Activated CD4-positive, CD25-positive, alpha-beta regulatory T cell treated with anti-CD3 and anti-CD28 coated beads, Interleukin-2, amount 50 U/mL, for 16 hours (primary cell): ENCODE measurements around the gene ADGRF5.

Source experiments
- DNase-seq: peaks from one replicate; pipeline ENCODE4 v3.0.0-alpha.2; 2020; ENCODE audit warnings: low read depth, low spot score

Gene ADGRF5, protein sequence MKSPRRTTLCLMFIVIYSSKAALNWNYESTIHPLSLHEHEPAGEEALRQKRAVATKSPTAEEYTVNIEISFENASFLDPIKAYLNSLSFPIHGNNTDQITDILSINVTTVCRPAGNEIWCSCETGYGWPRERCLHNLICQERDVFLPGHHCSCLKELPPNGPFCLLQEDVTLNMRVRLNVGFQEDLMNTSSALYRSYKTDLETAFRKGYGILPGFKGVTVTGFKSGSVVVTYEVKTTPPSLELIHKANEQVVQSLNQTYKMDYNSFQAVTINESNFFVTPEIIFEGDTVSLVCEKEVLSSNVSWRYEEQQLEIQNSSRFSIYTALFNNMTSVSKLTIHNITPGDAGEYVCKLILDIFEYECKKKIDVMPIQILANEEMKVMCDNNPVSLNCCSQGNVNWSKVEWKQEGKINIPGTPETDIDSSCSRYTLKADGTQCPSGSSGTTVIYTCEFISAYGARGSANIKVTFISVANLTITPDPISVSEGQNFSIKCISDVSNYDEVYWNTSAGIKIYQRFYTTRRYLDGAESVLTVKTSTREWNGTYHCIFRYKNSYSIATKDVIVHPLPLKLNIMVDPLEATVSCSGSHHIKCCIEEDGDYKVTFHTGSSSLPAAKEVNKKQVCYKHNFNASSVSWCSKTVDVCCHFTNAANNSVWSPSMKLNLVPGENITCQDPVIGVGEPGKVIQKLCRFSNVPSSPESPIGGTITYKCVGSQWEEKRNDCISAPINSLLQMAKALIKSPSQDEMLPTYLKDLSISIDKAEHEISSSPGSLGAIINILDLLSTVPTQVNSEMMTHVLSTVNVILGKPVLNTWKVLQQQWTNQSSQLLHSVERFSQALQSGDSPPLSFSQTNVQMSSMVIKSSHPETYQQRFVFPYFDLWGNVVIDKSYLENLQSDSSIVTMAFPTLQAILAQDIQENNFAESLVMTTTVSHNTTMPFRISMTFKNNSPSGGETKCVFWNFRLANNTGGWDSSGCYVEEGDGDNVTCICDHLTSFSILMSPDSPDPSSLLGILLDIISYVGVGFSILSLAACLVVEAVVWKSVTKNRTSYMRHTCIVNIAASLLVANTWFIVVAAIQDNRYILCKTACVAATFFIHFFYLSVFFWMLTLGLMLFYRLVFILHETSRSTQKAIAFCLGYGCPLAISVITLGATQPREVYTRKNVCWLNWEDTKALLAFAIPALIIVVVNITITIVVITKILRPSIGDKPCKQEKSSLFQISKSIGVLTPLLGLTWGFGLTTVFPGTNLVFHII (N-terminal part only)

DNA sequence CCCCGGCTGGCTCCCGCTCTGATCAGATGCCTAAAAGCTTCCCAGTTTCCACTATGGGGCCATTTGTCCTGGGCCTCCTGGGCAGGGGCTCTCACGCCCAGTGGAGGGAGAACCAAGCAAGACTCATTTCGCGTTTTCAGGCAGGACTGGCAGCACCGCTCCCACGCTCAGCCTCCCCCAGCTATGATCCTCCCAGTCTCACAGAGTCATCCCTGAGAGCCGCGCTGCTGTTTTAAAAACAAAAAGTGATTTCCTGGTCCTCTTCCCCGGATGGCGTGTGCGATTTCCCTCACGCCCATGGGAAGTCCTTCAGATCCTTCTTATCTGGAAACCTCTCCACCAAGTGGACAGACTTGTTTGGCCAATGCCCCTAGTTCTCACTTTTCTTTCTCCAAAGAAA, at the start of gene ADGRF5:
ADGRF5 (minus strand) TSS at position 208 of the 400 bp plus-strand sequence. CDS start 15,176 bp downstream, outside the sequence.
- DNase-seq: no peak

DNA sequence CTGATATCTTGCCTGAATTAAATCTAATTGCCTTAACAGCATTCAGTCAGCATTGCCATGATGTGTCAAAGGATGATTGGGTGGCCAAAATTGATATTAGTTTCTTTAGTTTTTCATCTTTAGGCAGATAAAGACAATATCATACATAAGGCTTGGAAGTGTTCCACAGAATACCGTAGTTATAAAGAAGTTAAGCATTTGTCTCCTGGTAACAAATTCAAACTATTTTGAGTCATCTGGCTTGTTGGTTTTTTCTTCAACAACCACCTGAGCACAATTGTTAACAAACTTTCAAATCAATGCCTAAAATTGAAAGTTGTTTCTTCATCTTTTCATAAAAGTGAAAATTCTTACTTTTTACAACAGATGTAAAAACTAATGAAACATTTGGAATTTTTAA, 47.5 kb upstream of the ADGRF5 start:
- no peak for DNase-seq

DNA sequence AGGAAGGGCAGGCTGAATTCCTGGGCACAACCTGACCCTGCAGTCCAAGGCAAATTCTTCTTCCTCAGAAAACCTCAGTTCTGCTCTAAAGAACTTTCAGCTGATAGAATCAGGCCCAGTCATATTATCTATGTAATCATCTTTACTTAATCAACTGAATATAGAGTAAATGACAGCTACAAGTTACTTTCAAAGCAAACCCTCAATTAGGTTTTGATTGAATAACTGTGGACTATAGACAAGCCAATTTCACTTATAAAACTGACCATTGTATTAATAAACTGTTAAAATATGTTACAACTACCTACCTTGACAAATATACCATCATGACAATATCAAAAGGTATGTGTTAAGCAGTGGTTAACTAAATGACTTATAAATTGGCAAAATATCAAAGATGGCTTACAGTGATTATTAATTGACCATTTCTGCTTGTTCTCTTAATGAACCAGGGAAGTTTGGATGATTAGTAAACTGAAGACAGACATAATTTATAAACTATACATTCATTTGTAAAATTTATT, 46.1 kb upstream of the ADGRF5 start:
- no peak for DNase-seq

DNA sequence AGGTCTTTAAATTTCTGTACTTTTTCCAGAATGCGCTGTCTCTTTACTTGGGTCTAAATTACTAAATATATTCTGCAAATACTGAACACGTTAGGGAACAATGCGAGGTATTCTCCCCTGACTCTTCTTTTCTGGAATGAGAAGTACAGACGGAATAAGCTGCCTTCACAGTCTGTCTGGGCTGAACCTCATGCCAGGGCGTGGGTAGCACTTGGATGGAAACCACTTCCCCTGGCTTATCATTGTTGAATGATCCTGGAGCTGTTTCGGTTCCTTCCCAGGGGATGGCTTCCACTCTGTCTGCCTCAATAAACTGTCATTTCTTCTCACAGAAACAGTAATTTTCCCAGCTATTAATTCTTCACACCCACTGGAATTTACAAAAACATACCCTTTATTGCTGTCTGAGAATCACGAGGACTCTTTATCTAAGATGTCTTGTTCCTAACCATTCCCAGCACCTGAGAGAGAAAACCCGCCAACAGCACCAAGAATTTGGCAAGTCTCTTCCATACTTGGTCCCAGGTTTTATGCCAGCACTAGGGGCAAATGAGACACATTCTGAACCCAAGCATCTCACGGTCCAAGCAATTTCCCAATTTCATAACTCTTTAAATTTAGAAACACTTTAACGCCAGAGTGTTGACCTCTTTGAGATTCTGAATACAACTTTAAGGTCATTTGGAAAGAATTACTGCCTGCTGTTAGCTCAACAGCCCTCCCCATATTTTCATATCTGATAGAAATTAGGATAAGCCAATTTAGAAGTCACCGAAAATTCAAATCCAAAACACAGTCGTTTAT, 43.2 kb upstream of the ADGRF5 start:
- no peak for DNase-seq

DNA sequence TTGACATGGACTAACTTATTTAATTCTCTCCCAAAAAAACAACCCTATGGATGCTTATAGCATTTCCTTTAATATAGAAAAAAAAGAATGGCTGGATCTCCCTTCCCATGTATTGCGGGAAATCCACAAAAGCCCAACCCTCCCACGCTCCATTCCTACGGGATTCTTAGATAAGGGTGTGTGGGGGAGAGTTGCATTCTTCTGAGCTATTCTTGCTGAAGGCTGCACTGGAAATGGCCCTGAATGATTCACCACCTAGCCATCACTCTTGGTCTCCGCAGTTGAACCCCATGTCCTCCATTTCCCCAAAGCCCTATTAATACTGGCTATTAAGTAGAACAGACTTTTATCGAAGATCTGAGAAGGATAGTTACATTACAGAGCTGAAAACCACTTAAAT, 41.9 kb upstream of the ADGRF5 start:
- DNase-seq: no peak

DNA sequence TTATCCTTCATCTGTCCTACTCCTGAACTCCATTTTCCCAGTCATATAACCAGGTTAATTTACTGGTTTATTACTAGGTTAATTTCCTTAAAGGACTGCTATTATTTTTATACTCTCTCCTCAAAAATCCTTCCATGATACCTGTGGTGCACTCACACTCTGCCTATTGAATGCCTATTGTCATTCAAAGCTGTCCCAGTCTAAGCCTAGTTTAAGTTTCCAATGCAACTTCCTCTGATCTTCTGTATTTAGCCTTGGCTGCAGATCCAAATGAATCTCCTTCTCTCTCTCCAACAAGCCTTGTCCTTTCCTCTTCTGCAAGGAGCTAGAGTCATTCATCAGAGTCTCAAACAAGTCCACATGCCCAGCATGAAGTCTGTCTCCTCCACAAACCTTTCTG, 41.3 kb upstream of the ADGRF5 start:
- no peak for DNase-seq

DNA sequence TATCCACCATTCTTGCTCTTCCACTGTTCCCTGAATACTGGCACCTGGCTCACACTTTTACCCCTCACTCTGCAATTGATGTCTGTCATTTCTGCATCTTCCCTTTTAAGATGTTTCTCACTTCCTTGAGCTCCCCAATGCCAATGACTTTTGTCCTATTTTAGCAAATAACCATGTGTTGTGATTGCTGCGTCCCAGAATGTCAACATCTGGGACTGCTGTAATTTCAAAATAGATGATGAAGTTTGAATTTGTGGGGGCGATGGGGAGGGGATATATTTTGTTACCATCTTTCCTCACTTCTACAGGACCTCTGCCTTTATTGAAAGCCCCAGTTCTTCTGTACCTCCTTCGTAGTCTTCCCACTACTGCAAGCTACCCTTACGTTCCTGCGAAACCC, 40.0 kb upstream of the ADGRF5 start:
- DNase-seq: no peak

DNA sequence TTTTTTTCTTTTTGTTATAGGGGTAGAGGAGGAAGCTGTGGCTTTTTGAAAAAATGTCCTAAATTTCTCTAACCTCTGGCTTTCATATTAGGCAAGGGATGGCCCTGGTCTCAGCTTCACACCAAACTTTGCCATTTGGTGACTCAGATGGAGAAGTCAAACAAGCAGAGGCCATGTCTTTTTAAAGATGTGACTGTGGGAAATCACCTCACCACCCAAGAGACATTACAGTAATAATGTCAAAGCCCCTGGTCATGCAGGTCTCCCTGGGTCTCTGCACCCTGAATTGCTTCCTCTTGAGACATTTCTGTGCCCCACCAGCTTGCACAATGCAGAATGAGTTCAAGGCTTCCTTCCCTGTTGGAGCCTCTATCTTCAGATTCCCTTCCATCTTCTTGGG, 39.5 kb upstream of the ADGRF5 start:
- no peak for DNase-seq

DNA sequence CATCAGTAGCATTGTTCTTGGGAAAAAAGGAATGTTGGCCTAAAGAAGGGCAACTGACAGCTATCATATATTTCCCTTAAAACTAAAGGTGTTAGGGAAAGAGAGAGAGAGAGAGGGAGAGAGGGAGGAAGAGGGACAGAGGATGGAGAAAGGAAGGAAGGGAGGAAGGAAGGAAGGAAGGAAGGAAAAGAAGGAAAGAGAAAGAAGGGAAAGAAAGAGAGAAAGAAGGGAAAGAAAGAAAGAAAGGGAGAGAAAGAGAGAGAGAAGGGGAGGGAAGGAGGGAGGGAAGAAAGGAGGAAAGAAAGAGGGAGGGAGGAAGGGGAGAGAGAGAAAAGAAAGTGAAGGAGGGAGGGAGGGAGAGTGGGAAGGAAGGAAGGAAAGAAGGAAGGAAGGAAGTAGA, 37.7 kb upstream of the ADGRF5 start:
- DNase-seq: no peak

DNA sequence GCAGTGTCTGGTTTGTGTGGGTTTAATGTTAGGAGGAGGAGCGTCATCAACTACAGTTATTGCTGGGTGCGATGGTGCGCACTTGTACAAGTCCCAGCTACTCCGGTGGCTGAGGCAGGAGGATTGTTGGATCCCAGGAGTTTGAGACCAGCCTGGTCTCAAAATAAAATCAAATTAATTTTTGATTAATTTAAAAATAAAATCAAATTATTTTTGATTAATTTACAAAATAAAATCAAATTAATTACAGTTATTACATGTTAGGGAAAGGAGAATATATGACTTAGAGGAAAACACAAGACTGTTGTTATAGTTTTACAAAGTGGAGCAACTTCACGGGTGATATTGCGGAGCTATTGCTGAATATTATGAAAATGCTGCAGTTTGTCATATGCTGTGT, 34.7 kb upstream of the ADGRF5 start:
- no peak for DNase-seq

DNA sequence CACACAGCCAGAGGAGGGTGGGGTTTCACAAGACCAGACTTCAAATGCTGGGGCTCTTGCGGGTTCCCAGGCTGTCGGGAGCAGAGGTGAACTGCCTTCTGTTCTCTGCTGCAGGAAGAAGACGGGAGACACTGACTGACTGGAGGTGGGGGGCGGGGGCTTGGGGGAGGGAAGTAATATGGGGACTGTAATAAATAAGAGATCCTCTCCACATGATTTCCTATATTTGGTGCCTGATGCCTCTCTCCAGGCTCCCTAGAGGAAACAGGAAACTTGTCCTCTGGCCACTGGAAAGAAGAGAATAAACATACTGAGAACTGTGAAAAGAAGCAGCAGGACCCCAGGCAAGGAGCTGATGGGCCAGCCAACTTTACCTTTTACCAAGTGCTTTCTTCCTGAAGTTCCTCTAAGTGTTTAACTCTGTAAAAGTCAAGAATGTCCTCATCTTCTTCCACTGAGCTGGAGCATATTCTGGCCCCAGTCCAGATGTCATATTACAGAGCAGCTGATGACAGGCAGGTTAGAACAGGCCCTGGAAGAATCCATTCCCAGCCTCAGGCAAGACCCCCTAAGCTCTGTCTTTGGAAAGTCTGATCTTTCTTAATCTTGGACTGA, 33.2 kb upstream of the ADGRF5 start:
- DNase-seq: no peak

DNA sequence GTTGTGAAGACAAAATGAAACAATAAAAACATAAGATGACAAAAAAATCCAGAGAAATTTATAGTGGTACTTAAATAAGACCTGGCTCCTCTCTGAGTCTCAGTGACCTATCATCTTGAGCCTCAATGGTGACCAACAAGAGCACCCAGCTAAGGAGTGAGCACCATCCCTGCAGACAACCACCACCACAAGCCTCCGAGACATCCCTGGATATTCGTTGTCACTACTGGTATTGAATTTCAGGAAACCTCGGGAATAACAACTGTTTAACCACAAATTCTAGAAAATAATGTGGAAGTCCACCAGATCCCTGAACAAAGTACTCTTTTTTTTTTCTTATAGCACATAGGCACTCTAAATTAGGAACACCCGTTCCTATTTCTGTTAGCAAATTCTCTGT, 32.2 kb upstream of the ADGRF5 start:
- DNase-seq: no peak

DNA sequence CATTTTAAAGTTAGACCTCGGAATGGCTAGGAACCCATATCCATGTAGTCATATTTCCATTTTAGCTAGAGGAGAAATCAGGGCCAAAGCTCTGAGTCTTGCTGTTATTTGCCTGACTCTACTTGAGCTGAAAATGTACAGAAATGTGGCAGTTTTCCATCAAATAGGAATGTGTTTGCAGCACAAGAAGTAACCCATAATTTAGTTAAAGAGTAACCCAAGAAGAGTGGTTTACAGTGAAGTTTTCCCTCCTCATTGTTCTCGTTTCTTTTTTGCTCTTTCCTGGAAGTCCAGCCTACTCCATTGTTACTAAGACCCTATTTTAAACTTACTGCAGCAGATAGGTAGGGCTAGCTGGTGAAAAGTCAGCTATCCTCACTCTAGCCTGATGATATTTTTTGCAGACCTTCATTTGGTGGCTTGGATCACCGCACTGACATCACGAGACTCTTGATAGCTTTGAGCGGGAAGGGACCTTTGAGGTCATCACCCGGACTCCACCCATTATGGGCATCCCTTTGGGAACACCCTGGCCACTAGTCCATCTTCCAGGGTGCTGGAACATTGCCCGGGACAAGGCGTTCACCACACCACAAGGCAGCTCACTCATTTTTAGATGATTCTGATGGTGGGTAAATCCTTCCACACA, 28.0 kb upstream of the ADGRF5 start:
- no peak for DNase-seq

DNA sequence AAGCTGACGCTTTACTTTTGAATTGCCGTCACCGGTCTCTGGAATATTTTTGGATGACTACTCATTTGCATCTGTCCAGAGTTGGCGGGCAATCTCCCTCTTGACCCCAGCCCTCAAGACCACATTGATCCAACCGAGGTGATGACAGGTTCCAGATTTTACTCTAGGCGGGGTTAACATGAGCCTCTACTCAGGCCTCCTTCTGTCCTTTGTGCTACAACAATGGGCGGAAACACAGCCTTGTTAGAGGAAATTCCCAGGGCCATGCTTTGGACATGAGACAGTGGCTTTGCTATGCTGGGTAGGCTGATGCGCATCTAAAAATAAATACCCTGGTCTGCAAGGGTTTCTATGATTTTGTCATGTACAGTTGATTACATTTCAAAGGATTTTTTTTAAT, 27.0 kb upstream of the ADGRF5 start:
- no peak for DNase-seq

DNA sequence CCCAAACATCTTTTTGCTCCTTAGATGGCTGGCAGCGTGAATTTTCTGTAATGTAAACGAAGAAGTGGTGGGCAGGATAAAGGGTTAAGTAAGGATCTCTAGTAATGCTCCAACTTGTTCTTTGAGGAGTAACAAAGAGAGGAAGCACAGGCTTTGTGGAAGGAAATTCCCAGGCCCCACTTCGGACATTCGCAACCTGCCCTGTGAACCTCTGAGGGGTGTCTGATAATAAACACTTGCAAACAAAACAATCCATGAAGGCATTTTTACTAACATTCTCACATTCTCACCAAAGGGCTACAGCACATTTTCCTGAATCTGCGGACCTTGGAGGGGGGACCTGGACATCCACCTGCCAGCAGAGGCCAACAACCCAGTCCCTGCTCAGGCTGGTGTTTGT, 25.8 kb upstream of the ADGRF5 start:
- DNase-seq: no peak

DNA sequence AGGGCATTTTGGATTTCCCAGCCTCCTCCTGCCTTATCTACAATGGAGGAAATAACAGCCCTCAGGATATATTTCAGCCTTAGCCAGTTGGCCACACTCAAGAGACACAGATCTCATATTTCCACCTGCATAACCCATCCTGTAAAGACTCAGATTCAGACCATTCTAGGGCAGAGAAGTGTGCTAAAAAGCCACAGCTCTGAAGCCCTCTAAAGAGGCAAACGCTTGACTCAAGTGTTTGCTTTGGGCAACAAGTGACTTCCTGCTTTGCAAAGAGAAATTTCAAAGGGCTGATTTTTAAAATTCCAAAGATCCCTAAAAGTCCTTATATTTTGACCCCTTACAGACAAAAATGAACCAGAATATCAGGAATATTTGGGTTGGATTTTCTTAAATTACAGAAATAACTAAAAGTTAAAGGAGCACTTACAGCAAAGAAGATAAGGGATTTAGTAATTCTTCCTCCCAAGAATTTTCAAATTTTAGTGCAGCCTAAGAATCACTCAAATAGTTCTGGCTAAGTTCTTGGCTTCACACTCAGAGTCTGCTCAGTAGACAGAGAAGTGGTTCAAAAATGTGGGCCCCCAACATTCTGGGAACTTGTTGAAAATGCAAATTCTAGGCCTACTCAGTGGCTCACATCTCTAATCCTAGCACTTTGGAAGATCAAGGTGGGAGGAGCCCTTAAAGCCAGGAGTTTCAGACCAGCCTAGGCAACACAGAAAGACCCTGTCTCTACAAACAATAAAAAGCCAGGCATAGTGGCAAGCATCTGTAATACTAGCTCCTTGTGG, 18.9 kb upstream of the ADGRF5 start:
- no peak for DNase-seq

DNA sequence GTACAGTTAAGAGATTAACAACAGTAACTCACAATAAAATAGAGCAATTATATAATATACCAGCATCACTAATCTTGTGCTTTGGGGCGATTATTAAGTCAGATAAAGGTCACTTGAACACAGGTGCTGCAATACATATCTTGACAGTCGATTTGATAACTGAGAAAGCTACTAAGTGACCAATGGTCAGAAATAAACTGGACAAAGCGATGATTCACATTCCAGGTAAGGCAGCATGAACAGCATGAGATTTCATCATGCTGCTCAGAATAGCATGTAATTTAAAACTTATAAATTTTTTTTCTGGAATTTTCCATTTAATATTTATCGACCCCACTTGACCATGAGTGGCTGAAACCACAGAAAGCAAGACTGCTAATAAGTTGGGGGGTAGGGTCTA, 15.9 kb upstream of the ADGRF5 start:
- no peak for DNase-seq

DNA sequence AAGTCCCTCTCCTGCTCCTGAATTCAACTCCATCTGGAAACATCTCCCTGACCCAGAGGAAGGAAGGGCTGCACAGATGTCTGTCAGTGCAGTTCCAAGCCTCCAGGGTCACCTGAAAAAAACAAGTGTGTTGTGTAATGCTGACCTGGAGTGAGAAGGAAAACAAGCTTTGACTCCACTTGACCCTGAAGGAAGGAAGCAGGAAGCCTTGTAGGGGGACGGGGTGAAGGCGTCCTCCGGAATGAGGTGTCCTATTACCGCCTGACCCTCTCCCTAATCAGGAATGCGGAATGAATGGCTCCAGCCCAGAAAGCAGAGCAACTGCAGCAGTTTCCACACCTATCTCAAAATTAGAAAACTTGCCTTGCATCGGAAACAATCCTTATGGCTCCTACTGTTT, 13.9 kb upstream of the ADGRF5 start:
- no peak for DNase-seq

DNA sequence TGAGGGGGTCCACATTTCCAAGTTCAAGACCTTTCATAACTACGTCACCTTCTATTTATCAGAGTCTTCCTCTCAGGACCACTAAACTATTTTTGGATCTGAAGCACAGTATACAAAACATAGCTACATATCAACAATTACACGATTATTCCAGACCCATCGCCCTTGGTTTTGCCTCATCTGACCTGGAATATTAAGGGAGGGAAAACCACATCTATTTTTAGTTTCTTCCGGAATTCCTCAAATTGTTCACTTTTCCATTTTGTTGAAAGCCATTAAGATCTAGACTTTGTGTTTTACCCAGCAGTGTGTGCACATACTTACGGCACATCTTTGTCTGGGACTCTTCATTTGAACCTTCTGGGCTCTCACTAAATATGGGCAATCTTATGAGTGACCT, 12.0 kb upstream of the ADGRF5 start:
- DNase-seq: no peak
